GDM1 (cell line): Measurements from ENCODE around the gene PRR30.
A peak's percentile ranks its signal among the peaks of the same experiment; 100 is the strongest.

Source experiments
- DNase-seq: peaks from one replicate; lab custom pipeline; 2025; lab: John Stamatoyannopoulos, UW

The PRR30 gene

DNA sequence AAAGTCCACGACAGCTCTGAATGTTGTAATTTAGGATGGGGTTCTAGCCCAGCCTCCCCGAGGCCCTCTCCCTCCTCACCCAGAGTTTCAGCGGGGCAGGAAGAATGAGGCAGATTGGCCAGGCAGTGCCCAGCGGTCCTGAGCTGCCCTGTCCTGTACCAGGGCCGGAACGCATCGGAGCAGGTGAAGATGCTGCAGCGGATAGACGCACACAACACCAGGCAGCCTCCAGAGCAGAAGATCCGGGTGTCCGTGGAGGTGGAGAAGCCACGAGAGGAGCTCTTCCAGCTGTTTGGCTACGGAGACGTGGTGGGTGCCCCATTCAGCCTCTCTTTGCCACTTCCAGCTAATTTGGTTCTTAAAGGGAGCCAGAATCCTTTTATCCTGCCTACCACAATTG, 41.9 kb downstream of the PRR30 start:
- no peak for DNase-seq

- DNase-seq, result no peak
Measured at GRCh38 chr2:27096748-27097297, 42.4 kb downstream of the PRR30 start.

DNA sequence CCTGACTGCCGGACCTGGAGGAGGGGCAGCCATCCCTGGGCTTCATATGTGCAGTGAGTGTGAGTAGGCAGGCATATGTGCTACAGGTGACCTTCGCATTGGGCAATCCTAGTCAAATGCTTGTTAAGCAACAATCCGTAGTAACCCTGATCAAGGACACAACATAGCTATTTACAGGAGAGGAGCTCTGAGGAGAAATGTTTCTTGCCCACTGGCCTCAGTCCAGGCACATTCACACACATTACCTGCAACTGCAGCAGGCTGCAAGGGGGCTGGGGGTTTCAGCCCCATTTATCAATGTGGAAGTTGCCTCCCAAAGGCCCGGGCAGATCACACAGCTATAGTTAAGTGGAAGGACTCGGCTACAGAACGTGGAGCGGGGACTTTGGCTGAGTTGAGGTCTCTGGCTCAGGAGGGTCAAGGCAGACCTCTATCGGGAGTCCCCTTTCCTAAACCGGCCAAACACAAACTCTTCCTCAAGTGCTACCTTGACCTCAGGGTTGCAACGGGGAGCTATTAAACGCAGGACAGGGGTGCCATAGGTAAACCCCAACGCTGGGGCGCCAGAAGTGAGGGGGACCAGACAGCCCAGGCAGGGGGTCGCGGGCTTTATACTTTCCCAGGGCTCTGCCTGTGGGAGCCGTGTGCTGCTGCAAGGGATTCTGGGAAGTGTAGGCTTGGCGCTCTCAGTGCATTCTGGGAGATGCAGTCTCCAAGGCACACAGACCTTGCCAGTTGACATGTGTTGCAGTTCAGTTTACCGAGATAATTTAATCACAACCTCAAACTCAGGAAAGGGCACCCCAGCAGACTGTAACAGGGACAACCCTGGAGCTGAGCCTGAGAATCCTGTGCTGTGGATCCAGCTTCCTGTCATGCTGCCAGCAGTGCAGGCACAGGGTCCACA, 43.2 kb downstream of the PRR30 start:
- peak; percentile 16 for DNase-seq

- DNase-seq, result no peak
Measured at GRCh38 chr2:27095427-27095744, 43.8 kb downstream of the PRR30 start.

- DNase-seq, result no peak
Measured at GRCh38 chr2:27094353-27094984, 44.7 kb downstream of the PRR30 start.

DNA sequence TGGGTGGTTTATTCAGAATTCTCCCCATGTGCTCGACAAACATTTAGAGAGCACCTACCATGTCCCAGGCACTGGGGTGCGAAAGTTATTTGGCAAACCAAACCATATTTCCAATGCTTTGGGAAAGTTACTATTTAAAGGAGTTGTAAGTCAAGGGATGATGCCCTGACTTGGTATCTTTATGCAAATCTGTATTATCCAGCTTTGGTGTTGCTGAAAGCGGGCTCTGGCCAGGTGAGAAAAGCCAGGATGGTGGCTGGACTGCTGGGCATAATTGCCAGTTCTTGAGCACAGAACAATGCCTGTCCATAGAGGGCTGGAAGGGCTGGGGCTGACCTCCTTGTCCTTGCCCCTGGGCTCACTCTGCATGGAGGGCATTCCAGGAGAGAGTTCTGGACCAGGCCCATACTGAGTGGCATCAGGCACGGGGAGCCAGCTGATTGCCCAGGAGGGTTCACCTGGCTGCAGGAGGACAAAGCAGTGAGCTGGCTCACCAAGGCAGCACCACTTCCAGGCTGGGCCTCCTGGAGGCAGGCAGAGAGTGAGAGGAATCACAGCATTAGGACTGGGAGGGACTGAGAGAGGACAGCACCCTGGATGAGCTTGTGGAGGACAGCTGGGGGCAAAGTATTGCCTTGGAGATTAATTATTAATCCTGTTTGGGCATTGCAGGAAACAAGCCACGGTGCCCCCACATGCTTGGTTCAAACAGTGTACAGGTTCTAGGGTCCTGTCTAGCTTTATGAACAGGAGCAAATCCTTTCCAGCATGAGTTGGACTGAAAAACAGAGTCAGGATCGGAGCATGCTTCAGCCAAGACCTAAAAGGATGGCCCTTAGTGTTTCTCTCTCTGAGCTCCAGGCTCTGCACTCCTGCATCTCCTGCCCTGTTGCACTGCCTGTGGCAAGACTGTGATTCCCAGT, 45.5 kb downstream of the PRR30 start:
- DNase-seq, result no peak

GRCh38 chr2:27092696-27093429, 46.3 kb downstream of the PRR30 start:
- DNase-seq, result no peak

DNA sequence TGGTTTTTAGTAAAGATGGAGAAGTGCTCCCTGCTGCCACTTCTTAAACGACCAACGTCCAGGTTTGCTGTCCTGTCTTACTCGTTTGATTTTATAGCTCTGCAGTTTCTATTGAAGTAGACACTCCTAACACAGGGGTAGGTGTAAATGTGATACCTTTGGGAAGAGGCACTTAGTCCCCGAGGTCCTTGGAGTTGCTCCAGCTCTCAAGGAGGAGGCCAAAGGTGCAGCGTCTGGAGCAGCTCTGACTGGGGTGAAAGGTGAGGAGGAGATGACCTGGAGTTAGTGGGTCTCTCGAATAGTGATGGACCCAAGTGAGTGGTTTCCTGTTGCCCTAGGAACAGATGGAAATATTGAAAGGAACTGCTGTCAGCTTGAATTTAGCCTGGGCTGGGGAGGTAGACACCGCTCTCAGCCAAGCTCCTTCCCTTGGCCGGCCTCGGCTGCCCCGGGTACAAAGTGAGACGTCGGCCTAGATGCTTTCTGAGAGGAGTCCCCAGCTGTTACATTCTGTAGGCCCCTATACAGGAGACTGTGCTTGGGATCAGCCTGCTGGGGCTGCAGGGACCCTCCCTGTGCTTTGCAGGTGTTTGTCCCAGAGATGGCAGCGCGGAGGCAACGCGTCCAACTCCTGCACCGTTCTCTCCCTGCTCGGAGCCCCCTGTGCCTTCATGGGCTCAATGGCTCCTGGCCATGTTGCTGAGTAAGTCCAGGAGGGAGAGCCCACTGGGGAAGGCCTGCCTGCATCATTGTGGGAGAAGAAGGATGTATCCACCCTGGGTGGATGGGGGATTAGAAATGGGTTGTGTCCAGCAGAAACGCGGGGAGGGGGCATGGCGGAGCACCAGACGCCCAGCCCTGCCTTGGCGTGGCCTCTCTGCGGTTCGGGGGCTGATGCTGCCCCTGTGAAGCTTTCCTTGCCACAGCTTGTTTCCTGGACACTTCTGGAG, 47.2 kb downstream of the PRR30 start:
- DNase-seq, result no peak

- no peak for DNase-seq
Measured at GRCh38 chr2:27089111-27089954, 49.9 kb downstream of the PRR30 start.

- DNase-seq, result no peak
Measured at GRCh38 chr2:27088634-27089033, 50.6 kb downstream of the PRR30 start.

DNA sequence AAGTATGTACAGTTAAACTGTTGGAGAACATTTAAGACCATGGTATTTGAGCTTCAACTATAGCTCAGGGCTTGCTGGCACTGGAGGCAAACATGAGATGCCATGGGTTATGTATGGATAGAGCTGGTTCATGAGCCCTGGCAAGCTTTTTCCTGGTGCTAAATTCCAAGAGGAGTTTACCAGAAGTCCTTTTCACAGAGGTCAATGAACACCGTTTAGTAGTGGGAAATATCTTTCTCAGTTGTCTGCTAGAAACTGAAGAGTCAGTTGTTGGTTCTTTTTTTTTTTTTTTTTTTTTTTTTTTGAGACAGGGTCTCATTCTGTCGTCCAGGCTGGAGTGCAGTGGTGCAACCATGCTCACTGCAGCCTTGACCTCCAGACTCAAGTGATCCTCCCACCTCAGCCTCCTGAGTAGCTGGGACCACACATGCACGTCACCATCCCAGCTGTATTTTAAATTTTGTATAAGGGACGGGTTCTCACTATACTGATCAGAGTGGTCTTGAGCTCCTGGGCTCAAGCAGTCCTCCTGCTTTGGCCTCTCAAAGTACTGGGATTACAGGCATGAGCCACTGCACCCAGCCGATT, 51.3 kb downstream of the PRR30 start:
- no peak for DNase-seq
